Trophoblast cell (in vitro differentiated cells and primary cell): Measurements from ENCODE around the gene PLPP7.

ENCODE experiments used
- DNase-seq, 2 donors: peaks; one replicate each; pipeline ENCODE4 v3.0.0-alpha.2; 2016
- H2AFZ ChIP-seq: 2 replicates; pipeline ENCODE4 v1.6.1; 2013; ENCODE audit warnings: low read length, moderate library complexity, mild to moderate bottlenecking; ENCODE audit not compliant: insufficient read depth, poor library complexity
- H2AK5ac ChIP-seq: 2 replicates; pipeline ENCODE4 v1.6.1; 2013; ENCODE audit warnings: mild to moderate bottlenecking, low read length
- H2BK120ac ChIP-seq: 2 replicates; pipeline ENCODE4 v1.6.1; 2013; ENCODE audit warnings: low read length, mild to moderate bottlenecking, moderate library complexity; ENCODE audit not compliant: insufficient read depth, poor library complexity
- H2BK12ac ChIP-seq: 2 replicates; pipeline ENCODE4 v1.6.1; 2013; ENCODE audit warnings: mild to moderate bottlenecking, low read length, moderate library complexity
- H2BK5ac ChIP-seq: 2 replicates; pipeline ENCODE4 v1.6.1; 2013; ENCODE audit warnings: low read length, low read depth, moderate library complexity, mild to moderate bottlenecking; ENCODE audit not compliant: poor library complexity
- H3K14ac ChIP-seq: 2 replicates; pipeline ENCODE4 v1.6.1; 2013; ENCODE audit warnings: mild to moderate bottlenecking, low read length
- H3K18ac ChIP-seq: 2 replicates; pipeline ENCODE4 v1.6.1; 2013; ENCODE audit warnings: mild to moderate bottlenecking, low read length
- H3K23ac ChIP-seq: 2 replicates; pipeline ENCODE4 v1.6.1; 2013; ENCODE audit warnings: low read length
- H3K27ac ChIP-seq: 2 replicates; pipeline ENCODE4 v1.5.1; 2013; ENCODE audit warnings: low read depth, mild to moderate bottlenecking, inconsistent platforms, low read length, moderate library complexity
- H3K27me3 ChIP-seq: 2 replicates; pipeline ENCODE4 v1.6.1; 2013; ENCODE audit warnings: inconsistent platforms, mild to moderate bottlenecking, low read length, moderate library complexity; ENCODE audit not compliant: insufficient read depth
- H3K36me3 ChIP-seq, 2 experiments: 1 replicate in 1 of 2; 2 replicates in 1 of 2; pipeline ENCODE4 v1.6.1; 2013; ENCODE audit warnings: low read length in 2 of 2, mild to moderate bottlenecking in 2 of 2, moderate library complexity in 1 of 2; ENCODE audit not compliant: insufficient read depth in 2 of 2, control insufficient read depth in 1 of 2
- H3K4ac ChIP-seq: 2 replicates; pipeline ENCODE4 v1.6.1; 2013; ENCODE audit warnings: low read depth, mild to moderate bottlenecking, low read length, moderate library complexity
- H3K4me1 ChIP-seq, 2 experiments: 1 replicate in 1 of 2; 2 replicates in 1 of 2; pipeline ENCODE4 v1.6.1; 2013; ENCODE audit warnings: low read length in 2 of 2, mild to moderate bottlenecking in 2 of 2, moderate library complexity in 1 of 2; ENCODE audit not compliant: insufficient read depth in 2 of 2, control insufficient read depth in 1 of 2
- H3K4me2 ChIP-seq: 2 replicates; pipeline ENCODE4 v1.6.1; 2013; ENCODE audit warnings: inconsistent platforms, mild to moderate bottlenecking, low read length, moderate library complexity
- H3K4me3 ChIP-seq: 2 replicates; pipeline ENCODE4 v1.5.1; 2013; ENCODE audit warnings: mild to moderate bottlenecking, low read depth, low read length, inconsistent platforms
- H3K79me1 ChIP-seq: one replicate; pipeline ENCODE4 v1.6.1; 2013; ENCODE audit warnings: low read length
- H3K79me2 ChIP-seq: 2 replicates; pipeline ENCODE4 v1.6.1; 2013; ENCODE audit warnings: low read length, mild to moderate bottlenecking; ENCODE audit not compliant: control insufficient read depth, insufficient read depth, poor library complexity
- H3K9ac ChIP-seq: 2 replicates; pipeline ENCODE4 v1.6.1; 2013; ENCODE audit warnings: mild to moderate bottlenecking, low read length
- H3K9me3 ChIP-seq: 2 replicates; pipeline ENCODE4 v1.6.1; 2013; ENCODE audit warnings: low read depth, mild to moderate bottlenecking, control low read depth, inconsistent platforms, low read length; ENCODE audit not compliant: insufficient read depth
- H4K12ac ChIP-seq: 2 replicates; pipeline ENCODE4 v1.6.1; 2013; ENCODE audit warnings: low read depth, mild to moderate bottlenecking, low read length, moderate library complexity
- H4K8ac ChIP-seq: 2 replicates; pipeline ENCODE4 v1.6.1; 2013; ENCODE audit warnings: low read depth, mild to moderate bottlenecking, low read length, moderate library complexity
- H4K91ac ChIP-seq: one replicate; pipeline ENCODE4 v1.6.1; 2013; ENCODE audit warnings: low read depth, mild to moderate bottlenecking, low read length, moderate library complexity
- WGBS: extraction: QIAGEN DNeasy Blood & Tissue Kit; methylation state at CpG from one replicate; pipeline ENCODE4 v1.1.7; 2013; ENCODE audit warnings: missing lambda C conversion rate; ENCODE audit not compliant: insufficient read length, insufficient coverage; ENCODE audit errors: extremely low coverage; 5-methylcytosine and 5-hydroxymethylcytosine counted together

PLPP7 gene

DNA sequence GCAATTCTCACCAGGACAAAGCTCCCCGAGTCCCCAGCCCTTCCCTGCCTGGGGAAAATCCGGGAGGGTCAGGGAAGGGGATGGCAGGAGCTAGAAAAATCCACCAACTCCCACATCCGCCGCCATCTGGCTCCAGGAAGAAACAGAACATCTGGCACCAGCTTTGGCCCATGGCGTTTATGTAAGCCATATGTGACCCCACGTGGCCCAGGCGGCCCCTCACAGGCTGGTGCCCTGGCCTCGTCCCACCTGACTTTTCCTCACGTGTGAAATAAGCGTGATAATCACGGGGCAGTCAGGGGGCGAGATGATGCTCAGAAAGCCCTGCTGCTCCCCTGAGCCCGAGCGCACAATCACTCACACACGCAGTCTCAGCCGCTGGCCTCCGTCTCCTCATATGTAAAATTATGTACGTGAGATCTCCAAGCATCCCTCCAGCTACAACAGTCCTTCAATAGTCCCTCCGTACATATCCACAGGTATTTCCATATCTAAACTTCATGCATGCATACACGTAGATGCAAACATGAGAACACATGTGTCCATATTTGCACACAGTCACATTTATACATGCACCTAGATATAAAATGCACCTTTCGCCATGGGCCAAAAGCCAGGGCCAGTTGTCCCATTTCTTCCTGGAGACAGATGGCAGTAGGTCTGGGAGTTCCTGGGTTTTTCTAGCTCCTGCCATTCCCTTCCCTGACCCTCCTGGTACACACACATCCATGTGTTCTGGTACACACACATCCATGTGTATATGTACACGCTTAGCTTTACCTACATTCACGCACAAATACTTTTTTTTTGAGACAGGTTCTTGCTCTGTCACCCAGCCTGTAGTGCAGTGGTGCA lies 28.9 kb downstream of the PLPP7 start:
- Histone ChIP-seq H3K4me1 (peaks cover 0 to 2% of the 10 kb centered on the region in 2 experiments), H3K23ac (no peak overlapping the region), H2BK120ac (no peak overlapping the region), H4K91ac (no peak overlapping the region), H3K36me3 (no peaks in the 10 kb centered on the region), H3K79me2 (no peaks in the 10 kb centered on the region), H3K27ac (no peak overlapping the region), H3K27me3 (no peaks in the 10 kb centered on the region), H3K9me3 (peaks cover 3% of the 10 kb centered on the region), H2AFZ (no peak overlapping the region), H4K8ac (no peak overlapping the region), H3K9ac (no peak overlapping the region), H3K79me1 (no peaks in the 10 kb centered on the region), H3K4ac (no peak overlapping the region), H3K18ac (no peak overlapping the region), H2BK5ac (no peak overlapping the region), H2AK5ac (no peak overlapping the region), H4K12ac (no peak overlapping the region), H2BK12ac (no peak overlapping the region), H3K4me3 (no peak overlapping the region), H3K4me2 (no peak overlapping the region), H3K14ac (no peak overlapping the region)
- no CpG with 5 or more reads among the region's 23 CpGs for WGBS
- DNase-seq = peak in 1 of 2 donors; percentile 37

DNA sequence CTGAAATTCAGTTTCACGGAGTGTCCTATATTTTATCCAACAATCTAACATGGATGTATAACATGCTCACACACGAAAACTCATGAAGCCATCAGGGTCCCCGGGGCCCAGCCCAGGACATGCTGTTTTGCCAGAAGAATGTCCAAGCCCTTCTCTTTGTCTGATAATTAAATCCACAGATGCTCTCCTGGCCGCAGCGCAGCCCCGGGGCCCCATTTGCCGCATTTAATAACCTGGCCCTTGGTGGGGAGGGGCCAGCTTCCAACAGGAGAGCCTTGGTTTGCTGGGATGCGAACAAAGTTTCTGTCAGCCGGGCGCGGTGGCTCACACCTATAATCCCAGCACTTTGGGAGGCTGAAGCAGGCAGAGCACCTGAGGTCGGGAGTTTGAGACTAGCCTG lies 30.0 kb downstream of the PLPP7 start:
- WGBS = no CpG with 5 or more reads among the region's 12 CpGs
- Histone ChIP-seq H3K36me3 (no peaks in the 10 kb centered on the region), H3K4me3 (no peak overlapping the region), H2AFZ (no peak overlapping the region), H3K4me2 (no peak overlapping the region), H3K4ac (no peak overlapping the region), H3K9me3 (peaks cover 3% of the 10 kb centered on the region), H3K79me2 (no peaks in the 10 kb centered on the region), H2BK5ac (no peak overlapping the region), H3K27ac (no peak overlapping the region), H3K18ac (no peak overlapping the region), H3K23ac (no peak overlapping the region), H3K4me1 (peaks cover 0 to 2% of the 10 kb centered on the region in 2 experiments), H4K8ac (no peak overlapping the region), H2AK5ac (no peak overlapping the region), H4K91ac (no peak overlapping the region), H3K9ac (no peak overlapping the region), H2BK12ac (no peak overlapping the region), H4K12ac (no peak overlapping the region), H3K79me1 (no peaks in the 10 kb centered on the region), H3K27me3 (no peaks in the 10 kb centered on the region), H2BK120ac (no peak overlapping the region), H3K14ac (no peak overlapping the region)
- DNase-seq = peak in 1 of 2 donors; percentile 35

DNA sequence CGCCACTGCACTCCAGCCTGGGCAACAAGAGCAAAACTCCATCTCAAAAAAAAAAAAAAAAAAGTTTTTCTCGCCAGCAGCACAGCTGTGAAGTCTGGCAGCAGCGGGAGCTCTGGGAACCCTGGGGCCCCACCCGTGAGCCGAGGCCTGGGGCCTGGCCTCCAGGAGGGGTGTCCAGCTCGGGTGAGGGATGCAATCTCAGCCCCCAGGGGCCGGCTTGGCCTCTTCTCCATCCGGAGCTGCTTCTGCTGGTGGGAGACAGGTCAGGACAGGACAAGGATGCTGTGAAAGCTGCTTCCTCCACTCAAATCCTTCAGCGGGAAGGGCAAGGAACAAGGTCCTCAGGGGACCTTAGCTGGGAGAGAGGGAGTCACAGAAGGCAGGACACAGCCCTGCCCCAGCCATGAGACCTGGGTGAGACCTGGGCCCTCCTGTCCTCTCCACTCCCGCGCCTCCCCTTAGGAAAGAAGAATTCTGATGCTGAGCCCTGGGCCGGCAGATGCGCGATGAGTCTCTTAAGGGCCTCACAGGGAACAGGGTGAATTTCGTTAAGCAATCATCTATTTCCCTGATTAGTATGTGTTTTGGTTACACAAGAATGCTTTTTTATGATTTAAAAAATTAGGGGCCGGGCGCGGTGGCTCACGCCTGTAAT lies 30.6 kb downstream of the PLPP7 start:
- H3K4me3 ChIP-seq = no peak overlapping the region
- H3K27ac ChIP-seq = no peak overlapping the region
- H2AFZ ChIP-seq = no peak overlapping the region
- no peaks in the 10 kb centered on the region for H3K79me2 ChIP-seq
- no peaks in the 10 kb centered on the region for H3K36me3 ChIP-seq
- no peaks in the 10 kb centered on the region for H3K79me1 ChIP-seq
- peak; percentile 87 for DNase-seq
- H3K27me3 ChIP-seq = no peaks in the 10 kb centered on the region
- H3K4me1 ChIP-seq = peaks cover 0 to 7% of the 10 kb centered on the region in 2 experiments
- no peak overlapping the region for H3K4ac ChIP-seq
- no peak overlapping the region for H3K23ac ChIP-seq
- no peak overlapping the region for H4K91ac ChIP-seq
- H3K9ac ChIP-seq = no peak overlapping the region
- H3K9me3 ChIP-seq = peaks cover 3% of the 10 kb centered on the region
- H2AK5ac ChIP-seq = no peak overlapping the region
- H2BK120ac ChIP-seq = no peak overlapping the region
- H3K4me2 ChIP-seq = no peak overlapping the region
- WGBS = no CpG with 5 or more reads among the region's 19 CpGs
- H3K14ac ChIP-seq = no peak overlapping the region
- H2BK12ac ChIP-seq = no peak overlapping the region
- no peak overlapping the region for H3K18ac ChIP-seq
- no peak overlapping the region for H2BK5ac ChIP-seq
- H4K8ac ChIP-seq = no peak overlapping the region
- H4K12ac ChIP-seq = no peak overlapping the region

DNA sequence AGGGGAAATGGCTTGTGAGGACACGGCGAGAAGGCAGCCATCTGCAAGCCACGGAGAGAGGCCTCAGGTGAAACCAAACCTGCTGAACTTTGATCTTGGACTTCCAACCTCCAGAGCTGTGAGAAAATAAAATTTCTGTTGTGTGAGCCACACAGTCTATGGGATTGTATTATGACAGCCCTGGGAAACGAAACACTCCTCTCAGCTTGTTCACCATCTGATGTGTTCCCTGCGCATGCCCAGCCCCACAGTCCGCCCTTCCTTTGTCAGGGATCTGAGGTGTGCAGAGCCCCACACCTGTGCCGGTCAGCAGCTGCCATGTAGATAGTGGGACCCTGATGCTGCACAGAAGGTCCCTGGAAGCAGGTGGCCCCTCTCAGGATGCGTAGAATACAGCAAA lies 34.1 kb downstream of the PLPP7 start:
- H3K14ac ChIP-seq = no peak overlapping the region
- no peak overlapping the region for H3K18ac ChIP-seq
- H3K27ac ChIP-seq = no peak overlapping the region
- no peak overlapping the region for H2AFZ ChIP-seq
- no CpG with 5 or more reads among the region's 8 CpGs for WGBS
- H3K9ac ChIP-seq = no peak overlapping the region
- H2BK5ac ChIP-seq = no peak overlapping the region
- H3K79me1 ChIP-seq = no peaks in the 10 kb centered on the region
- H3K4me1 ChIP-seq = peaks cover 0 to 6% of the 10 kb centered on the region in 2 experiments
- no peak overlapping the region for H4K8ac ChIP-seq
- peak; percentile 61 to 68 for DNase-seq
- no peaks in the 10 kb centered on the region for H3K27me3 ChIP-seq
- no peak overlapping the region for H3K23ac ChIP-seq
- H3K79me2 ChIP-seq = no peaks in the 10 kb centered on the region
- H3K4me3 ChIP-seq = no peak overlapping the region
- no peak overlapping the region for H3K4ac ChIP-seq
- no peaks in the 10 kb centered on the region for H3K36me3 ChIP-seq
- no peaks in the 10 kb centered on the region for H3K9me3 ChIP-seq
- no peak overlapping the region for H4K91ac ChIP-seq
- no peak overlapping the region for H3K4me2 ChIP-seq
- no peak overlapping the region for H2AK5ac ChIP-seq
- H4K12ac ChIP-seq = no peak overlapping the region
- no peak overlapping the region for H2BK12ac ChIP-seq
- H2BK120ac ChIP-seq = no peak overlapping the region
